Small intestine (tissue), 7 donors: ENCODE measurements around the gene ADAT3. TPM values are rescaled to one million over a fixed set of nuclear protein-coding genes. Genes with fewer than 3 reads are reported as not detected.
"Not testable (repeated sequence)": the region's sequence is repeated elsewhere in the genome, so short reads cannot be mapped to it uniquely, and the experiment has no call there.

Experiments used
- DNase-seq, 2 donors: peaks; one replicate each; pipeline versions ENCODE4 v3.0.0 to v3.0.0-alpha.2; 2013
- FAIRE-seq: peaks from 2 replicates; lab custom pipeline; 2012; peaks lifted over from hg19 to GRCh38; lab: Jason Lieb, UNC
- H3K27ac ChIP-seq, 3 donors: one replicate each; pipeline ENCODE4 v1.5.1; 2013; ENCODE audit warnings: low read length in 2 of 3, mild to moderate bottlenecking in 2 of 3, control low read depth in 1 of 3, inconsistent platforms in 1 of 3, low read depth in 1 of 3, moderate library complexity in 1 of 3
- H3K27me3 ChIP-seq, 3 donors: one replicate each; pipeline ENCODE4 v1.6.1; 2013; ENCODE audit warnings: low read length in 3 of 3, inconsistent platforms in 1 of 3; ENCODE audit not compliant: control insufficient read depth in 3 of 3, insufficient read depth in 3 of 3
- H3K36me3 ChIP-seq, 3 donors: one replicate each; pipeline ENCODE4 v1.6.1; 2013; ENCODE audit warnings: low read length in 3 of 3, inconsistent platforms in 1 of 3, low read depth in 1 of 3, mild to moderate bottlenecking in 1 of 3, moderate library complexity in 1 of 3; ENCODE audit not compliant: control insufficient read depth in 3 of 3, insufficient read depth in 2 of 3
- H3K4me1 ChIP-seq, 3 donors: one replicate each; pipeline ENCODE4 v1.6.1; 2013; ENCODE audit warnings: low read length in 2 of 3, inconsistent platforms in 1 of 3, low read depth in 1 of 3, mild to moderate bottlenecking in 1 of 3, moderate library complexity in 1 of 3; ENCODE audit not compliant: control insufficient read depth in 3 of 3, insufficient read depth in 2 of 3
- H3K4me3 ChIP-seq, 3 donors: one replicate each; pipeline ENCODE4 v1.5.1; 2013; ENCODE audit warnings: low read length in 3 of 3, control low read depth in 1 of 3, inconsistent platforms in 1 of 3, low read depth in 1 of 3, mild to moderate bottlenecking in 1 of 3, moderate library complexity in 1 of 3
- H3K9me3 ChIP-seq, 2 donors: one replicate each; pipeline ENCODE4 v1.6.1; 2013; ENCODE audit warnings: low read depth in 1 of 2, low read length in 1 of 2; ENCODE audit not compliant: control insufficient read depth in 2 of 2, insufficient read depth in 1 of 2
- whole genome bisulfite sequencing, 3 donors: extraction: QIAGEN DNeasy Blood & Tissue Kit; methylation state at CpG; one replicate each; pipeline ENCODE4 v1.1.7; 2013; 5-methylcytosine and 5-hydroxymethylcytosine counted together
- polyA plus RNA-seq, 4 donors: library from polyadenylated mRNA; stranded (reverse) in 3 of 4; unstranded in 1 of 4; fragments of 200-250 nt in 3 of 4; fragments of 120-200 nt in 1 of 4; gene quantifications; one replicate each; pipeline versions ENCODE4 v1.2.1 to v1.2.3, GENCODE V29; 2013
- donor health status: healthy with polysubstance abuse.
- donor health status: control.
- donor health status: control.
- donor health status: Bipolar disorder and iron deficiency.
- donor health status: healthy.

The ADAT3 gene
- polyA plus RNA-seq, 4 donors: 4.7 to 38.1 (median 23.1) TPM

DNA sequence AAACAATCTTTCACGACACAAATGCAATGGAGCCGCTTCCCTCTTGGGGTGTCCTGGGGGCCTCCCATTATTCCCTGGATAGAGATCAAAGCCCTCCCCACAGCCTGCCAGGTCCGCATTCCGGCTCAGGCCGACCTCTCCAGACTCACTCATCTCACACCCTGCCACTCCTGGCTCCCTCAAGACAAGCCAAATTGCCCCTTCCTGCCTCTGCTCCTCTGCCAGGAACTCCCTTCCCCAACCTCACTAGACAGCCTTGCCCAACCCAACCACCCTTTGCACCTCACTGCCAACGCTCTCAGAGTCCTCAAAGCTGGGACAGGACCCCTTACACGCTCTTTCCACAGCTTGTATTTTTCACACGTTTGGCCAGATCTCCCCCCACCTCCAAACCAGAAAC lies 21.4 kb upstream of the ADAT3 start:
- 15 to 30% (median 19%) methylated on average over 8 of the region's 8 CpGs for WGBS, 3 donors
- no peaks in the 10 kb centered on the region for H3K27me3 ChIP-seq
- peaks cover 0 to 37% (median 0%) of the 10 kb centered on the region in 3 donors for H3K36me3 ChIP-seq
- peak overlapping the region in 2 of 3 donors; percentile 90 to 98 for H3K4me3 ChIP-seq
- FAIRE-seq (no peak), DNase-seq (peak in 1 of 2 donors; percentile 37)
- peaks cover 0 to 13% (median 5%) of the 10 kb centered on the region in 3 donors for H3K4me1 ChIP-seq
- no peaks in the 10 kb centered on the region for H3K9me3 ChIP-seq
- peak overlapping the region in 2 of 3 donors; percentile 42 to 77 for H3K27ac ChIP-seq

DNA sequence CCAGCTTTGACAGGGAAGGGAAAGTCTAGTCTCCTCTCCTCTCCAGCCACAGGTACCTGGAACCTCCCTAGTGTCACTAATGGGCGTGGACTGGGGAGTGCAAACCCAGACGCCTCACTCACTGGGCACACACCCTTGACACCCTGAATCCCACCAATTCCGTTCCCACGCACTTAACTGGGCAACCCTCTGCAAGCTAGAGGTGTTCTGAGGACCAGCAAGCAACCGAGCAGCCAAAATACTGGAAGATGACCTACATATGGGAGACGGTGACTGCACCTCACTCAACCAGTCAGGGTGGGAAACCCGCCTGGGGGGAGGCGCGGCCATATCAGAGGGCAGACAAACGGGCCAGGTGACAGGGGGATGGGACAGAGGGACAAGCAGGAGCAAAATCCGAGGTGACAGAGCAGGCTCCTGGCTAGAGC lies 20.9 kb upstream of the ADAT3 start:
- Histone ChIP-seq H3K9me3 (no peaks in the 10 kb centered on the region), H3K27ac (peak overlapping the region; percentile 76 to 80 (median 77)), H3K4me3 (peak overlapping the region; percentile 83 to 98 (median 90)), H3K4me1 (peaks cover 0 to 13% (median 5%) of the 10 kb centered on the region in 3 donors), H3K36me3 (peaks cover 0 to 35% (median 0%) of the 10 kb centered on the region in 3 donors), H3K27me3 (no peaks in the 10 kb centered on the region)
- FAIRE-seq: no peak
- DNase-seq: peak; percentile 50 to 65
- WGBS, 3 donors: 0 to 3% (median 0%) methylated on average over 11 of the region's 11 CpGs

DNA sequence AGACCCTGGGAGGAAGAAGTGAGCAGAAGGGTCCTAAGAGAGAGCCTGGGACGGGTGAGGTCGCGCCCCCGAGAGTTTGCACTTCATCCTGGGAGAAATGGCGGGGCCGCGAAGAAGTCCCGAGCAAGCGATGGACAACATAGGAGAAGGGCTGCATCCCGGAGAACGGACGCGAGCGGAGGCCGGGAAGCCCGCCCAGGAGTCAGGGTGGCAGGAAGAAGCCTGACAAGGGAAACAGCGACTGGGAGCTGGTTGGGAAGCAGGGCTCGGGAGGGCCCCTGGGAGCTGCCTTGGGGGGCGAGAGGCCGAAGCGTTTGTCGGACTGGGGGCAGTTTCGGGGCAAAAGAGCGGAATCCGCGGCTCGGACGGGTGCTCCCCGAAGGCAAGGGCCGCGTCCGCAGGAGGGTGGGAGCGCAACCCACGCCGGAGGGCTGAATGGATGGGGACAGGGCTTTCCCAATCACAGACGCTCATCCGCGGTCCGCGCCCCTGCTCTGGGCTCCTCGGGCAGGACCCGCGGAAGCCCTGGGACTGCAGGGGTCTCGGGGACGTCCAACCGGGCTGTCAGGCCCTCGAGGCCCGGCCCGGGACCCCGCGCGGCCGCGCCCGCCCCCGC lies 20.4 kb upstream of the ADAT3 start:
- H3K4me3 ChIP-seq: peak overlapping the region; percentile 83 to 98 (median 90)
- H3K36me3 ChIP-seq: peaks cover 0 to 35% (median 0%) of the 10 kb centered on the region in 3 donors
- H3K4me1 ChIP-seq: peaks cover 0 to 13% (median 5%) of the 10 kb centered on the region in 3 donors
- H3K9me3 ChIP-seq: no peaks in the 10 kb centered on the region
- peak overlapping the region; percentile 76 to 80 (median 77) for H3K27ac ChIP-seq
- peak in 1 of 2 donors; percentile 45 for DNase-seq
- H3K27me3 ChIP-seq: no peaks in the 10 kb centered on the region
- 0 to 1% (median 0%) methylated on average over 22 to 56 of the region's 56 CpGs for WGBS, 3 donors
- FAIRE-seq: no peak

DNA sequence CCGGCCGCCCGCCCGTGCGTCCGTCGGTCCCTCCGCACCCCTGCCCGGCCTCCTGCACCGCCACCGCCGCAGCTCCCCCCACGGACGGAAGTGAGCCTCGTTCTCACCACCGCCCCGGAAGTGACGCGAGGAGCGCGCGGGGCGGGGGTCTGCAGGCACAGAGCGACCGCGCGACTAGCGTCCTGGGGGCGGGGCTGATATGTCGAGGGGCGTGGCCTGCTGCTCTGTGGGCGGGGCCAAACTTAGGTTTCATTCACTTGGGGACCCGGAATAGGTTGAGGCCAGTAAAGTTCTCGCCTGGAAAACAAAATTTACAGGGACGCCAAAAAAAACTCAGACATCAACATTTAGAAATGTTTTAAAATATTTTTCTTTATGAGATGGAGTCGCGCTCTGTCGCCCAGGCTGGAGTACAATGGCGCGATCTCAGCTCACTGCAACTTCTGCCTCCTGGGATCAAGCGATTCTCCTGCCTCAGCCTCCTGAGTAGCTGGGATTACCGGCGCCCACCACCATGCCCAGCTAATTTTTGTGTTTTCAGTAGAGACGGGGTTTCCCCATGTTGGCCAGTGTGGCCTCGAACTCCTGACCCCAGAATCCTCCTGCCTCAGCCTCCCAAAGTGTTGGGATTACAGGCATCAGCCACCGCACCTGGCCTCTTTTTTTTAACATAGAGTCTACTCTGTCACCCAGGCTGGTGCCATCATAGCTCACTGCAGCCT lies 19.6 kb upstream of the ADAT3 start, which contains the start of gene ABHD17A:
Gene ABHD17A, minus strand, starts transcription at position 99 of the 722 bp plus-strand sequence. CDS start 3,930 bp downstream, outside the sequence.
- FAIRE-seq, H3K27me3 ChIP-seq, H3K9me3 ChIP-seq: not testable (repeated sequence)
- Histone ChIP-seq H3K36me3 (peaks cover 0 to 28% (median 0%) of the 10 kb centered on the region in 3 donors), H3K4me3 (peak within 1 kb of the TSS; percentile 83 to 98 (median 90)), H3K4me1 (peaks cover 0 to 13% (median 5%) of the 10 kb centered on the region in 3 donors), H3K27ac (peak within 1 kb of the TSS; percentile 76 to 80 (median 77))
- WGBS, 3 donors: 19 to 25% (median 24%) methylated on average over 37 to 46 of the region's 46 CpGs
- DNase-seq: peak; percentile 92 to 96

DNA sequence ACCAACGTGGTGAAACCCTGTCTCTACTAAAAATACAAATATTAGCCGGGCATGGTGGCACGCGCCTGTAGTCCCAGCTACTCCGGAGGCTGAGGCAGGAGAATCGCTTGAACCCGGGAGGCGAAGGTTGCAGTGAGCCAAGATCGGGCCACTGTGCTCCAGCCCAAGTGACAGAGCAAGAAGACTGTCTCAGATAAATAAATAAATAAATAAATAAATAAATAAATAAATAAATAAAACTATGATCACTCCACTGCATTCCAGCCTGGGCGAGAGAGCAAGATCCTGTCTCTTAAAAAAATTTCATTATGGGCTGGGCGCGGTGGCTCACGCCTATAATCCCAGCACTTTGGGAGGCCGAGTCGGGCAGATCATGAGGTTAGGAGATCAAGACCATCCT lies 18.8 kb upstream of the ADAT3 start:
- peaks cover 0 to 23% (median 0%) of the 10 kb centered on the region in 3 donors for H3K36me3 ChIP-seq
- H3K27me3 ChIP-seq, H3K4me3 ChIP-seq, H3K27ac ChIP-seq, H3K9me3 ChIP-seq, FAIRE-seq, DNase-seq: not testable (repeated sequence)
- H3K4me1 ChIP-seq: peaks cover 0 to 13% (median 5%) of the 10 kb centered on the region in 3 donors
- 91 to 93% (median 92%) methylated on average over 15 of the region's 15 CpGs for WGBS, 3 donors

DNA sequence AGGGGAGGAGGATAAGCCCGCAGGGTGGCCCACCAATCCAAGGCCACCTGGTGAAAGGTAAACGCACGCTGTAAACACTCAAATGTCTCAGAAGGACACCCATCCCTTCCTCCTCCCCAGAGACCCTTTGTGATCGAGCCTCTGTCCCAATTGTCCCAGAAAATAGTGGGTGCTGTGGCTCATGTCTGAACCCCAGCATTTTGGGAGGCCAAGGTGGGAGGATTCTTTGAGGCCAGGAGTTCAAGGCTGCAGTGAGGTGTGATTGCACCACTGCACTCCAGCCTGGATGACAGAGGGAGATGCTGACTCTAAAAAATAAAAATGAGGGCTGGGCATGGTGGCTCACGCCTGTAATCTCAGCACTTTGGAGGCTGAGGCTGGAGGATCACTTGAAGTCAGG lies 16.8 kb upstream of the ADAT3 start:
- Histone ChIP-seq H3K27me3 (no peaks in the 10 kb centered on the region), H3K27ac (no peak overlapping the region), H3K9me3 (no peaks in the 10 kb centered on the region), H3K36me3 (peaks cover 0 to 5% (median 0%) of the 10 kb centered on the region in 3 donors), H3K4me1 (peaks cover 0 to 11% (median 0%) of the 10 kb centered on the region in 3 donors), H3K4me3 (no peak overlapping the region)
- 83 to 92% (median 85%) methylated on average over 5 of the region's 5 CpGs for WGBS, 3 donors
- FAIRE-seq (no peak), DNase-seq (no peak)

DNA sequence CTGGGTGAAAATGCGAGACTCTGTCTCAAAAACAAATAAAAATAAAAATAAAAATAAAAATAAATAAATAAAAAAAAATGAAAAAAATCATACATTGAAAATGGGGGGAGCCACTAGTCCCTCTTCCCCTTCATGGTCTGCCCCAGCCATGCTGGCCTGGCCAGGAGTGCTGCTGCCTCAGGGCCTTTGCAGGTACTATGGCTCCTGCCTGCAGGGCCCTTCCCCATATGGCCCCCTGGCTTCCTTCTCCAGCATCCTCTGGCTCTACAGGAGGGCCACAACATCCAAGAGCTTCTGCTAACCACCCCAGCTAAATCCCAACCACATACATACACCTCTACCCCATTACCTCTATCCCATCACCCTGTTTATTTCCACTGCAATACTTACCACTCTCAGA lies 15.3 kb upstream of the ADAT3 start:
- H3K27ac ChIP-seq: no peak overlapping the region
- H3K27me3 ChIP-seq: no peaks in the 10 kb centered on the region
- H3K9me3 ChIP-seq: no peaks in the 10 kb centered on the region
- H3K36me3 ChIP-seq: no peaks in the 10 kb centered on the region
- no peaks in the 10 kb centered on the region for H3K4me1 ChIP-seq
- FAIRE-seq (no peak), DNase-seq (no peak)
- no peak overlapping the region for H3K4me3 ChIP-seq
- 94 to 100% (median 98%) methylated on average over 1 of the region's 1 CpG for WGBS, 3 donors

DNA sequence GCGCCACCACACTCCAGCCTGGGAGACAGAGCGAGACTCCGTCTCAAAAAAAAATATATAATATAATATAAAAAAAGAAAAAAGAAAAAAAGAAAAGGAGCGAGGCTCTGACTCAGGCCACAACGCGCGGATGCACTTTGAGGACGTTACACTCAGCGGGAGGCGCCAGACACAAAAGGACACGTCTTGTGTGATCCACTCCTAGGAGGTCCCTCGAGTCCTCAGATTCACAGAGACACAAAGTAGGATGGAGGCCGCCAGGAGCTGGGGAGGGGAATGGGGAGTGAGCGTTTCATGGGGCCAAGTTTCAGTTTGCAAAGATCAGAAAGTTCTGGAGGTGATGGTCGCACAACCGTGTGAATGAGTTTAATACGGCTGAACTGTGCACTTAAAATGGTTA lies 11.4 kb upstream of the ADAT3 start:
- Histone ChIP-seq H3K36me3 (no peaks in the 10 kb centered on the region), H3K27ac (no peak overlapping the region), H3K4me1 (peaks cover 0 to 8% (median 0%) of the 10 kb centered on the region in 3 donors), H3K9me3 (no peaks in the 10 kb centered on the region), H3K27me3 (no peaks in the 10 kb centered on the region), H3K4me3 (no peak overlapping the region)
- DNase-seq: no peak
- 87 to 89% (median 87%) methylated on average over 17 of the region's 17 CpGs for WGBS, 3 donors
- FAIRE-seq: no peak
